PFSK-1 (cell line): ENCODE results near the gene SUOX.

Source experiments
- FOXP2 ChIP-seq: optimal IDR thresholded peaks from 2 replicates; pipeline ENCODE3; 2011; ENCODE audit warnings: borderline replicate concordance, control low read depth, inconsistent platforms; ENCODE audit not compliant: insufficient read depth; ENCODE audit errors: extremely low read length, extremely low read depth
- POLR2AphosphoS5 ChIP-seq: IDR thresholded peaks from 2 replicates; pipeline ENCODE4 v1.6.1; 2012; ENCODE audit warnings: low read depth, mild to moderate bottlenecking, control low read depth, low read length, moderate library complexity
- SIN3A ChIP-seq: IDR thresholded peaks from 2 replicates; pipeline ENCODE4 v1.6.1; 2012; ENCODE audit warnings: mild to moderate bottlenecking, low read length, moderate library complexity, borderline replicate concordance; ENCODE audit not compliant: insufficient read depth
- TAF1 ChIP-seq: IDR thresholded peaks from 2 replicates; pipeline ENCODE4 v1.6.1; 2012; ENCODE audit warnings: low read length, control low read depth, borderline replicate concordance; ENCODE audit not compliant: insufficient read depth
- TF ChIP-seq, protein P1 (sequence below), 2 experiments: IDR thresholded peaks; 2 replicates each; pipeline versions ENCODE4 v1.6.1 to v1.8.0; 2011 to 2012; ENCODE audit warnings: low read depth in 2 of 2, low read length in 2 of 2, control low read depth in 1 of 2, inconsistent platforms in 1 of 2, mild to moderate bottlenecking in 1 of 2, moderate library complexity in 1 of 2; ENCODE audit not compliant: insufficient read depth in 1 of 2

The SUOX gene

DNA sequence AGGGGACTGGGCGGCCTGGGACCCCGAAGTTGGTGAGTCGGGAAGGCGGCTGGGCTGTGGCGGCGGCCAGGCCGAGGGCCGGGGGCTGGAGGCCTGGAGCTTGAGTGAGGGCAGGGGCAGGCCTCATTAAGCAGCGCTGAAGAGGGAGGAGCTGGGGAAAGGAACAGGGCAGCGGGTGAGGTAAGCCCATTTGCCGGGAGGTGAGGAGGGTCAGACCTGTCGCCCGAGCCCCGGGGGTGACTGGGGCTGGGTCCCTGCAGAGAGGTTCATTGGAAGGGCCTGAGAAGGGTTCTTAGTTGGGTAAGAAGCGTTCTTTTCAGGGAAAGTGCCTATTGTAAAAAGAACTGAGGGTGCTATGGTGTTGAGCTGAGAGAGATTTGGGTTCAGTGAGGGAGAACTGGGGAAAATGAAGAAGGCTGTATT lies 22.8 kb upstream of the SUOX start:
- TF ChIP-seq TAF1 (no peak; the same call in 1 of the 2 replicates), SIN3A (no peak), POLR2AphosphoS5 (no peak), FOXP2 (no peak)
- TF ChIP-seq, protein P1, sequence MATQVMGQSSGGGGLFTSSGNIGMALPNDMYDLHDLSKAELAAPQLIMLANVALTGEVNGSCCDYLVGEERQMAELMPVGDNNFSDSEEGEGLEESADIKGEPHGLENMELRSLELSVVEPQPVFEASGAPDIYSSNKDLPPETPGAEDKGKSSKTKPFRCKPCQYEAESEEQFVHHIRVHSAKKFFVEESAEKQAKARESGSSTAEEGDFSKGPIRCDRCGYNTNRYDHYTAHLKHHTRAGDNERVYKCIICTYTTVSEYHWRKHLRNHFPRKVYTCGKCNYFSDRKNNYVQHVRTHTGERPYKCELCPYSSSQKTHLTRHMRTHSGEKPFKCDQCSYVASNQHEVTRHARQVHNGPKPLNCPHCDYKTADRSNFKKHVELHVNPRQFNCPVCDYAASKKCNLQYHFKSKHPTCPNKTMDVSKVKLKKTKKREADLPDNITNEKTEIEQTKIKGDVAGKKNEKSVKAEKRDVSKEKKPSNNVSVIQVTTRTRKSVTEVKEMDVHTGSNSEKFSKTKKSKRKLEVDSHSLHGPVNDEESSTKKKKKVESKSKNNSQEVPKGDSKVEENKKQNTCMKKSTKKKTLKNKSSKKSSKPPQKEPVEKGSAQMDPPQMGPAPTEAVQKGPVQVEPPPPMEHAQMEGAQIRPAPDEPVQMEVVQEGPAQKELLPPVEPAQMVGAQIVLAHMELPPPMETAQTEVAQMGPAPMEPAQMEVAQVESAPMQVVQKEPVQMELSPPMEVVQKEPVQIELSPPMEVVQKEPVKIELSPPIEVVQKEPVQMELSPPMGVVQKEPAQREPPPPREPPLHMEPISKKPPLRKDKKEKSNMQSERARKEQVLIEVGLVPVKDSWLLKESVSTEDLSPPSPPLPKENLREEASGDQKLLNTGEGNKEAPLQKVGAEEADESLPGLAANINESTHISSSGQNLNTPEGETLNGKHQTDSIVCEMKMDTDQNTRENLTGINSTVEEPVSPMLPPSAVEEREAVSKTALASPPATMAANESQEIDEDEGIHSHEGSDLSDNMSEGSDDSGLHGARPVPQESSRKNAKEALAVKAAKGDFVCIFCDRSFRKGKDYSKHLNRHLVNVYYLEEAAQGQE (IDR thresholded peaks at IDR 0.05; ENCODE audit: insufficient read depth in 1 of 2, low read depth in 2 of 2, low read length in 2 of 2): no peak

DNA sequence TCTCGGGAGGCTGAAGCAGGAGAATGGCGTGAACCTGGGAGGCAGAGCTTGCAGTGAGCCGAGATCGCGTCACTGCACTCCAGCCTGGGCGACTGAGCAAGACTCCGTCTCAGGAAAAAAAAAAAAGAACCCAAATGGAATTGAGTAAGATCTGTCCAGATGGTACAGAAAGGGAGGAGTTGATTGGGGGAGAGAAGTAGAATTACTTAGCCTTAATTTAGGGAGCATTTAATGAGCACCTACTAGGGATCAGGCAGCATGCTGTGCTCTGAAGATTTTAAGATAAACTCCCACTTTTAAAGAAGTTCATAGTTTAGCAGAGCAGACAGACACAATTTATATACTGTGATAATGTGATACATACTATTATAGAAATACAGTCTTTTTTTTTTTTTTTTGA lies 18.7 kb upstream of the SUOX start:
- TF ChIP-seq, protein P1 (IDR thresholded peaks at IDR 0.05; ENCODE audit: insufficient read depth in 1 of 2, low read depth in 2 of 2, low read length in 2 of 2): no peak

DNA sequence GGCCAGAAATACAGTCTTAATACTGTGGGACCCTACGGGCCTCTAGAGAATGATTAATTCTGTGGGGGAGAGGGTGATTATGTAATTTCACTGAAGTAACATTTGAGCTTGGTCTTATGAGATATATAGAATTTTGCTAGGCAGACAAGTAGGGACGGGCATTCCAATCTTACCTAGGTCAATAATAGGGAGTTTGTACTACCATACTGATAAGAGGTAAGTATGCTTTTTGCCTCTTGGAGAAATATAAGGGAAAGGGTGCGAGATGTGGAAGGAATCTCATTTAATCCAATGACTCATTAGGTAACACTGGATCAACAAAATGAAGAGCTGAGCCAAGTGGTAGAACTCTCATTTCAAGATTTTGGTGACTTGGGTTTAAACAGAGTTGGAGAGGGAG lies 18.0 kb upstream of the SUOX start:
- no peak for TF ChIP-seq FOXP2
- no peak for TF ChIP-seq SIN3A
- TF ChIP-seq POLR2AphosphoS5: no peak
- TF ChIP-seq, protein P1 (IDR thresholded peaks at IDR 0.05; ENCODE audit: insufficient read depth in 1 of 2, low read depth in 2 of 2, low read length in 2 of 2): no peak
- TF ChIP-seq TAF1: no peak

DNA sequence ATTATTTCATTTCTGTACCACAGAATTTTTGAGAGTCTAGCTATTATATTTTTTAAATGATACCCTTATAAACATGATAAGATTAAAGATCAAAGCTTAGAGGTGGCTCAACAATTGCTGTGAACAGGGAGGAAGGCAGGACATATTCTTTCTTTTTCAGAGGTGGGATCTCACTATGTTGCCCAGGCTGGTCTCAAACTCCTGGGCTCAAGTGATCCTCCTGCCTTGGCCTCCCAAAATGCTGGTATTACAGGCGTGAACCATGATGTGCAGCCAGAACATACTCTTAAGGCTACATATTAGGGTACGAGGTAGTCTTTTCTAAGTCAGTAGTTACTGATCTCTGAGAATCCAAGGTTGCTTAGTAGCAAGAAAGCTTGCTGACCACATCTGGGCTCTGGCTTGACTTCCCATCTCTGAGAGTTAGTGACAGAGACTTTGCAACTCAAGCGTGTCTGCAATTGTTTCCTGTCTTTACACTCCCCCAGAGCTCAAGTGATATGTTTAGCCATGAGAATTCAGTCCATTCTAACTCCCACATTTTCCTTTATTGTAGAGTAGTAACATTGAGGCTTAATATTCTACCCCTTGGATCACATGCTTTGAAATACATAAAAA lies 14.6 kb upstream of the SUOX start:
- TF ChIP-seq POLR2AphosphoS5: no peak
- TF ChIP-seq, protein P1 (IDR thresholded peaks at IDR 0.05; ENCODE audit: insufficient read depth in 1 of 2, low read depth in 2 of 2, low read length in 2 of 2): no peak
- no peak for TF ChIP-seq FOXP2
- no peak for TF ChIP-seq TAF1
- TF ChIP-seq SIN3A: no peak

DNA sequence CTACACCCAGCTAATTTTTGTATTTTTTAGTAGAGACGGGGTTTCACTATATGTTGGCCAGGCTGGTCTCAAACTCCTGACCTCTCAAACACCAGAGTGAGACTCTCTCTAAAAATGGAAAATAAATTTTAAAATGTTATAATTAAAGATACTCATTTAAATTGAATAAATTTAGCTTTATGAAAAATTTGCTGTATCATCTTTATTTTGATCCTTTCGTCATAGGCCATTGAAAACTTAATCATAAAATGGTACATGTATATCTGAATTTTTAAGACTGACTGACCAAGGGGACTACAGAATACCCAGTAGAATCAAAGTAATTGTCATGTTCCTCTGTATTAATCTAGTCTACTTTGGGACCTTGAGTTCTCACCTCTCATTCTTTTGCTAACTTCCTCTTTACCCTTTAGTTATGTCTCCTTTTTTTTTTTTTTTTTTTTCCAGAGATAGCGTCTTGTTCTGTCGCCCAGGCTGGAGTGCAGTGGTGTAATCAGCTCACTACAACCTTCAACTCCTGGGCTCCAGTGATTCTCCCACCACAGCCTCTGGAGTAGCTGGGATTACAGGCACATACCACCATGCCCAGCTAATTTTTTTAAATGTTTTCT lies 13.7 kb upstream of the SUOX start:
- TF ChIP-seq POLR2AphosphoS5: no peak
- TF ChIP-seq TAF1: no peak
- TF ChIP-seq, protein P1 (IDR thresholded peaks at IDR 0.05; ENCODE audit: insufficient read depth in 1 of 2, low read depth in 2 of 2, low read length in 2 of 2): no peak
- no peak for TF ChIP-seq SIN3A
- TF ChIP-seq FOXP2: no peak
